ENCODE results near the gene AKR1B1. TPM values are rescaled to one million over a fixed set of nuclear protein-coding genes. Genes with fewer than 3 reads are reported as not detected.

Gene AKR1B1
- total RNA-seq, 2 experiments from 2014 or later: 75.7 to 167 TPM

- H3K4me1 ChIP-seq (ENCODE audit: insufficient read depth, low read length, poor library complexity, severe bottlenecking): peaks cover 21% of the 10 kb centered on the region
- H3K36me3 ChIP-seq (ENCODE audit: insufficient read depth, low read length): peaks cover 67% of the 10 kb centered on the region
- H3K4me3 ChIP-seq (ENCODE audit: low read depth, low read length, poor library complexity, severe bottlenecking): no peak overlapping the region
- H3K9me3 ChIP-seq (ENCODE audit: low read length): no peaks in the 10 kb centered on the region
- ChIA-PET CTCF (ENCODE audit: unreplicated experiment) (no interaction called here), POLR2A (interaction anchor here (0.8 kb wide), 1 partner anchor 17 kb away, joined by 3 read pairs; no protein-coding TSS in a partner anchor)
- intact Hi-C loops (cut with micrococcal nuclease; ENCODE audit: unreplicated experiment): loop anchor here (10.0 kb wide), 2 partner anchors 408 to 532 kb away; partner anchors contain the start of gene AGBL3
- 0 out of 2 replicates have a peak, but pooled peaks cover 8% of the 10 kb centered on the region for H4K20me1 ChIP-seq (ENCODE audit: insufficient read depth, low read length)
- peaks cover 20% of the 10 kb centered on the region for H3K79me2 ChIP-seq (ENCODE audit: insufficient read depth, low read depth, low read length)
- no peak overlapping the region for H3K27ac ChIP-seq (ENCODE audit: low read depth, low read length, poor library complexity, severe bottlenecking)
- DNase-seq (ENCODE audit: low spot score): no peak
- no peak overlapping the region for H2AFZ ChIP-seq (ENCODE audit: low read length)
- no peaks in the 10 kb centered on the region for H3K9me2 ChIP-seq (ENCODE audit: insufficient read depth, low read length)
- no TSS peak for BruUV-seq (replicated peaks)
- no peak for TF ChIP-seq EZH2phosphoT487 (IDR thresholded peaks at IDR 0.05; ENCODE audit: borderline replicate concordance, low read depth, low read length)
- no peak for TF ChIP-seq CTCF (conservative IDR thresholded peaks at IDR 0.05; ENCODE audit: low read length)
- H3K4me2 ChIP-seq (ENCODE audit: low read length): no peak overlapping the region
These were observed 5.9 kb downstream of the AKR1B1 start for GRCh38 chr7:134452991-134453473.

GRCh38 chr7:134452419-134452838, 6.5 kb downstream of the AKR1B1 start:
- H3K27ac ChIP-seq (ENCODE audit: low read depth, low read length, poor library complexity, severe bottlenecking): no peak overlapping the region
- H3K9me3 ChIP-seq (ENCODE audit: low read length): no peaks in the 10 kb centered on the region
- POLR2A ChIA-PET: no interaction called here
- no peak overlapping the region for H2AFZ ChIP-seq (ENCODE audit: low read length)
- no TSS peak for BruUV-seq (replicated peaks)
- H3K9me2 ChIP-seq (ENCODE audit: insufficient read depth, low read length): no peaks in the 10 kb centered on the region
- TF ChIP-seq EZH2phosphoT487 (IDR thresholded peaks at IDR 0.05; ENCODE audit: borderline replicate concordance, low read depth, low read length) (no peak), CTCF (conservative IDR thresholded peaks at IDR 0.05; ENCODE audit: low read length) (no peak)
- 0 out of 2 replicates have a peak, but pooled peaks cover 2% of the 10 kb centered on the region for H4K20me1 ChIP-seq (ENCODE audit: insufficient read depth, low read length)
- H3K79me2 ChIP-seq (ENCODE audit: insufficient read depth, low read depth, low read length): peaks cover 14% of the 10 kb centered on the region
- DNase-seq (ENCODE audit: low spot score): no peak
- no peak overlapping the region for H3K4me2 ChIP-seq (ENCODE audit: low read length)
- H3K36me3 ChIP-seq (ENCODE audit: insufficient read depth, low read length): peaks cover 72% of the 10 kb centered on the region
- CTCF ChIA-PET (ENCODE audit: unreplicated experiment): no interaction called here
- intact Hi-C loops (cut with micrococcal nuclease; ENCODE audit: unreplicated experiment): loop anchor here (10.0 kb wide), 2 partner anchors 408 to 532 kb away; partner anchors contain the start of gene AGBL3
- peaks cover 15% of the 10 kb centered on the region for H3K4me1 ChIP-seq (ENCODE audit: insufficient read depth, low read length, poor library complexity, severe bottlenecking)
- H3K4me3 ChIP-seq (ENCODE audit: low read depth, low read length, poor library complexity, severe bottlenecking): no peak overlapping the region

- H4K20me1 ChIP-seq (ENCODE audit: insufficient read depth, low read length): no peaks in the 10 kb centered on the region
- no peak for TF ChIP-seq CTCF (conservative IDR thresholded peaks at IDR 0.05; ENCODE audit: low read length)
- no peak for TF ChIP-seq EZH2phosphoT487 (IDR thresholded peaks at IDR 0.05; ENCODE audit: borderline replicate concordance, low read depth, low read length)
- no peak overlapping the region for H3K4me3 ChIP-seq (ENCODE audit: low read depth, low read length, poor library complexity, severe bottlenecking)
- no peaks in the 10 kb centered on the region for H3K9me2 ChIP-seq (ENCODE audit: insufficient read depth, low read length)
- intact Hi-C loops (cut with micrococcal nuclease; ENCODE audit: unreplicated experiment): loop anchor here (10.0 kb wide), 2 partner anchors 407 to 533 kb away; partner anchors contain the start of gene AGBL3
- CTCF ChIA-PET (ENCODE audit: unreplicated experiment): no interaction called here
- H3K4me2 ChIP-seq (ENCODE audit: low read length): no peak overlapping the region
- H3K9me3 ChIP-seq (ENCODE audit: low read length): no peaks in the 10 kb centered on the region
- peaks cover 8% of the 10 kb centered on the region for H3K79me2 ChIP-seq (ENCODE audit: insufficient read depth, low read depth, low read length)
- H2AFZ ChIP-seq (ENCODE audit: low read length): no peak overlapping the region
- no peak overlapping the region for H3K27ac ChIP-seq (ENCODE audit: low read depth, low read length, poor library complexity, severe bottlenecking)
- BruUV-seq (replicated peaks): no TSS peak
- H3K36me3 ChIP-seq (ENCODE audit: insufficient read depth, low read length): peaks cover 72% of the 10 kb centered on the region
- no peak for DNase-seq (ENCODE audit: low spot score)
- H3K4me1 ChIP-seq (ENCODE audit: insufficient read depth, low read length, poor library complexity, severe bottlenecking): peaks cover 12% of the 10 kb centered on the region
- POLR2A ChIA-PET: interaction anchor here (0.6 kb wide), 1 partner anchor 239 kb away, joined by 3 read pairs; no protein-coding TSS in a partner anchor
These were observed 7.2 kb downstream of the AKR1B1 start for GRCh38 chr7:134451656-134452055.

Measured in OCI-LY7 (cell line).